ENCODE results near the gene MICU1. TPM values are rescaled to one million over a fixed set of nuclear protein-coding genes. Genes with fewer than 3 reads are reported as not detected.

The MICU1 gene
- total RNA-seq, 3 donors from 2014 or later (not counting 1 experiment from before 2014, with no cell fraction given), result 27.9 to 30.9 (median 29.4) TPM

GRCh38 chr10:72356987-72357386 is 268.9 kb downstream of the MICU1 start:
- WGBS (ENCODE audit: insufficient coverage), result 88% methylated on average over 4 of the region's 4 CpGs

GRCh38 chr10:72356115-72356514 is 269.8 kb downstream of the MICU1 start:
- Histone ChIP-seq H3K27ac (ENCODE audit: low read length) (no peak overlapping the region), H3K4me3 (ENCODE audit: low read length) (no peak overlapping the region), H3K9me3 (ENCODE audit: control insufficient read depth, insufficient read depth, low read length) (no peaks in the 10 kb centered on the region), H3K27me3 (ENCODE audit: control insufficient read depth, insufficient read depth, low read length) (no peaks in the 10 kb centered on the region), H3K4me1 (ENCODE audit: control insufficient read depth, insufficient read depth, low read length) (peaks cover 21% of the 10 kb centered on the region), H3K36me3 (ENCODE audit: control insufficient read depth, insufficient read depth, low read length) (peaks cover 2% of the 10 kb centered on the region)
- Mint-ChIP-seq H3K4me3 (peak overlapping the region; percentile 45), H3K36me3 (no peaks in the 10 kb centered on the region), H3K4me1 (peaks cover 31 to 38% of the 10 kb centered on the region in 2 donors), H3K27me3 (ENCODE audit: low read depth in 2 of 2) (no peaks in the 10 kb centered on the region), H3K27ac (peak overlapping the region in 1 of 2 donors; percentile 6), H3K9me3 (no peaks in the 10 kb centered on the region)
- no peak for TF ChIP-seq CTCF (IDR thresholded peaks at IDR 0.05)
- ATAC-seq (no peak), DNase-seq (no peak)
- intact Hi-C loops (cut with micrococcal nuclease), result no loop called here
- WGBS (ENCODE audit: insufficient coverage), result 98% methylated on average over 6 of the region's 6 CpGs

More at GRCh38 chr10:72356987-72357386, 268.9 kb downstream of the MICU1 start:
- H3K9me3 Mint-ChIP-seq, result no peaks in the 10 kb centered on the region
- H3K27ac ChIP-seq (ENCODE audit: low read length), result no peak overlapping the region
- no peak overlapping the region for H3K4me3 ChIP-seq (ENCODE audit: low read length)
- H3K36me3 Mint-ChIP-seq, result no peaks in the 10 kb centered on the region
- ATAC-seq (no peak), DNase-seq (no peak)
- H3K36me3 ChIP-seq (ENCODE audit: control insufficient read depth, insufficient read depth, low read length), result peaks cover 2% of the 10 kb centered on the region
- H3K4me1 ChIP-seq (ENCODE audit: control insufficient read depth, insufficient read depth, low read length), result peaks cover 21% of the 10 kb centered on the region
- H3K9me3 ChIP-seq (ENCODE audit: control insufficient read depth, insufficient read depth, low read length), result no peaks in the 10 kb centered on the region
- H3K4me3 Mint-ChIP-seq, result no peak overlapping the region
- no peak overlapping the region for H3K27ac Mint-ChIP-seq
- H3K27me3 Mint-ChIP-seq (ENCODE audit: low read depth in 2 of 2), result no peaks in the 10 kb centered on the region
- H3K4me1 Mint-ChIP-seq, result peaks cover 23 to 30% of the 10 kb centered on the region in 2 donors
- no peak for TF ChIP-seq CTCF (IDR thresholded peaks at IDR 0.05)
- no peaks in the 10 kb centered on the region for H3K27me3 ChIP-seq (ENCODE audit: control insufficient read depth, insufficient read depth, low read length)
- intact Hi-C loops (cut with micrococcal nuclease), result no loop called here

- 51% methylated on average over 6 of the region's 7 CpGs for WGBS (ENCODE audit: insufficient coverage)
- intact Hi-C loops (cut with micrococcal nuclease), result no loop called here
- H3K27me3 Mint-ChIP-seq (ENCODE audit: low read depth in 2 of 2), result no peaks in the 10 kb centered on the region
- ATAC-seq (no peak), DNase-seq (no peak)
- peak overlapping the region; percentile 80 for H3K4me3 ChIP-seq (ENCODE audit: low read length)
- no peak for TF ChIP-seq CTCF (IDR thresholded peaks at IDR 0.05)
- H3K9me3 Mint-ChIP-seq, result no peaks in the 10 kb centered on the region
- H3K4me3 Mint-ChIP-seq, result peak overlapping the region; percentile 96
- peaks cover 7% of the 10 kb centered on the region for H3K36me3 ChIP-seq (ENCODE audit: control insufficient read depth, insufficient read depth, low read length)
- no peaks in the 10 kb centered on the region for H3K36me3 Mint-ChIP-seq
- H3K27me3 ChIP-seq (ENCODE audit: control insufficient read depth, insufficient read depth, low read length), result no peaks in the 10 kb centered on the region
- peaks cover 21% of the 10 kb centered on the region for H3K4me1 ChIP-seq (ENCODE audit: control insufficient read depth, insufficient read depth, low read length)
- H3K4me1 Mint-ChIP-seq, result peaks cover 33 to 44% of the 10 kb centered on the region in 2 donors
- peak overlapping the region; percentile 92 to 94 for H3K27ac Mint-ChIP-seq
- no peaks in the 10 kb centered on the region for H3K9me3 ChIP-seq (ENCODE audit: control insufficient read depth, insufficient read depth, low read length)
- peak overlapping the region; percentile 90 for H3K27ac ChIP-seq (ENCODE audit: low read length)
Observed at GRCh38 chr10:72355214-72355555, 270.7 kb downstream of the MICU1 start.

Measured in natural killer cell (primary cell).